Caco-2 (cell line): ENCODE measurements around the gene PPARG. TPM values are rescaled to one million over a fixed set of nuclear protein-coding genes. Genes with fewer than 3 reads are reported as not detected.

Experiments
- BruUV-seq: library from RNA; stranded (reverse); fragments of 400-500 nt; replicated peaks from 2 replicates; lab custom pipeline; 2021; lab: Mats Ljungman, UMichigan
- CTCF ChIA-PET: fragments of 300-600 bp; sonication (Branson Sonifier 250); formaldehyde crosslinking; loops from one replicate; lab custom pipeline; 2022; ENCODE audit warnings: antibody characterized with exemption; lab: Charles Lee
- POLR2A ChIA-PET: fragments of 300-600 bp; sonication (Branson Sonifier 250); formaldehyde crosslinking; loops from one replicate; lab custom pipeline; 2022; ENCODE audit warnings: antibody characterized with exemption; lab: Charles Lee
- DNase-seq, 2 experiments: peaks; one replicate each; pipeline versions ENCODE4 v3.0.0 to v3.0.0-alpha.2; 2020 to 2022
- H3K27me3 ChIP-seq: replicated peaks from 2 replicates; pipeline ENCODE4 v1.6.0; 2011; ENCODE audit warnings: low read length; ENCODE audit not compliant: control insufficient read depth, insufficient read depth
- H3K36me3 ChIP-seq: 2 replicates; pipeline ENCODE4 v1.5.1; 2011; ENCODE audit warnings: low read length; ENCODE audit not compliant: control insufficient read depth, insufficient read depth
- H3K4me1 ChIP-seq: fragments of 250-450 bp; sonication (Bioruptor Pico); 2 replicates; pipeline ENCODE4 v1.5.1; 2020; ENCODE audit warnings: mild to moderate bottlenecking
- H3K4me3 ChIP-seq: 2 replicates; pipeline ENCODE4 v1.5.1; 2011; ENCODE audit warnings: low read depth, mild to moderate bottlenecking, control low read depth, low read length
- H3K9me3 ChIP-seq: fragments of 250-450 bp; sonication (Bioruptor Pico); 2 replicates; pipeline ENCODE4 v1.5.1; 2020; ENCODE audit warnings: mild to moderate bottlenecking, moderate library complexity
- H3K27ac Mint-ChIP-seq: one replicate; pipeline ENCODE4 v1.8.0; 2022; ENCODE audit warnings: mixed read lengths; ENCODE audit not compliant: unreplicated experiment
- H3K27me3 Mint-ChIP-seq: one replicate; pipeline ENCODE4 v1.8.0; 2022; ENCODE audit warnings: mixed read lengths; ENCODE audit not compliant: insufficient read depth, unreplicated experiment
- H3K36me3 Mint-ChIP-seq: one replicate; pipeline ENCODE4 v1.8.0; 2022; ENCODE audit warnings: mild to moderate bottlenecking, mixed read lengths; ENCODE audit not compliant: insufficient read depth, unreplicated experiment
- H3K4me1 Mint-ChIP-seq: one replicate; pipeline ENCODE4 v1.8.0; 2022; ENCODE audit warnings: low read depth, mixed read lengths; ENCODE audit not compliant: unreplicated experiment
- H3K4me3 Mint-ChIP-seq: one replicate; pipeline ENCODE4 v1.8.0; 2022; ENCODE audit warnings: mild to moderate bottlenecking, moderate library complexity, mixed read lengths; ENCODE audit not compliant: unreplicated experiment
- H3K9me3 Mint-ChIP-seq: one replicate; pipeline ENCODE4 v1.8.0; 2022; ENCODE audit warnings: mixed read lengths; ENCODE audit not compliant: unreplicated experiment
- CTCF ChIP-seq, 2 experiments: fragments of 200-600 bp in 1 of 2; IDR thresholded peaks; 1 replicate in 1 of 2; 2 replicates in 1 of 2; pipeline versions ENCODE4 v1.5.1 to v1.8.0; 2011 to 2022; ENCODE audit warnings: antibody characterized with exemption in 1 of 2, control low read depth in 1 of 2, inconsistent platforms in 1 of 2, low read depth in 1 of 2, low read length in 1 of 2, mild to moderate bottlenecking in 1 of 2, moderate library complexity in 1 of 2; ENCODE audit not compliant: insufficient read depth in 1 of 2, severe bottlenecking in 1 of 2, unreplicated experiment in 1 of 2
- intact Hi-C: fragments of 100-400 bp; cut with micrococcal nuclease; formaldehyde crosslinking; loops from one replicate; pipeline ENCODE4 v1.10.0; 2022; ENCODE audit not compliant: unreplicated experiment
- total RNA-seq: library from RNA; stranded (reverse); gene quantifications from 2 replicates; pipeline ENCODE4 v1.2.3, GENCODE V29; 2022

The PPARG gene
- total RNA-seq, 1 experiment from 2014 or later = 15.6 TPM

GRCh38 chr3:12323237-12323636, 34.4 kb downstream of the PPARG start:
- TF ChIP-seq CTCF (IDR thresholded peaks at IDR 0.05; ENCODE audit: insufficient read depth in 1 of 2, low read depth in 1 of 2, low read length in 1 of 2, severe bottlenecking in 1 of 2, unreplicated experiment in 1 of 2) = no peak
- Mint-ChIP-seq H3K27ac (no peak overlapping the region), H3K4me3 (no peak overlapping the region), H3K27me3 (peaks cover 3% of the 10 kb centered on the region), H3K9me3 (no peaks in the 10 kb centered on the region), H3K36me3 (no peaks in the 10 kb centered on the region), H3K4me1 (peaks cover 6% of the 10 kb centered on the region)
- no peak for DNase-seq
- H3K27me3 ChIP-seq = no peaks in the 10 kb centered on the region
- H3K4me3 ChIP-seq = no peak overlapping the region
- no TSS peak for BruUV-seq
- POLR2A ChIA-PET = no interaction called here
- CTCF ChIA-PET = no interaction called here
- intact Hi-C loops = no loop called here
- no peaks in the 10 kb centered on the region for H3K4me1 ChIP-seq
- no peaks in the 10 kb centered on the region for H3K9me3 ChIP-seq
- no peaks in the 10 kb centered on the region for H3K36me3 ChIP-seq

- BruUV-seq = no TSS peak
- CTCF ChIA-PET = no interaction called here
- no peak overlapping the region for H3K4me3 ChIP-seq
- DNase-seq = no peak
- H3K36me3 ChIP-seq = no peaks in the 10 kb centered on the region
- Mint-ChIP-seq H3K4me1 (peaks cover 6% of the 10 kb centered on the region), H3K9me3 (no peaks in the 10 kb centered on the region), H3K27ac (no peak overlapping the region), H3K27me3 (peaks cover 3% of the 10 kb centered on the region), H3K36me3 (no peaks in the 10 kb centered on the region), H3K4me3 (no peak overlapping the region)
- TF ChIP-seq CTCF (IDR thresholded peaks at IDR 0.05; ENCODE audit: insufficient read depth in 1 of 2, low read depth in 1 of 2, low read length in 1 of 2, severe bottlenecking in 1 of 2, unreplicated experiment in 1 of 2) = no peak
- H3K27me3 ChIP-seq = no peaks in the 10 kb centered on the region
- no peaks in the 10 kb centered on the region for H3K9me3 ChIP-seq
- intact Hi-C loops = no loop called here
- no peaks in the 10 kb centered on the region for H3K4me1 ChIP-seq
- POLR2A ChIA-PET = no interaction called here
Measured at GRCh38 chr3:12325586-12326515, 37.0 kb downstream of the PPARG start.

GRCh38 chr3:12327021-12327420, 38.2 kb downstream of the PPARG start:
- Mint-ChIP-seq H3K27me3 (peaks cover 3% of the 10 kb centered on the region), H3K27ac (no peak overlapping the region), H3K4me3 (no peak overlapping the region), H3K4me1 (peaks cover 6% of the 10 kb centered on the region), H3K36me3 (no peaks in the 10 kb centered on the region), H3K9me3 (no peaks in the 10 kb centered on the region)
- intact Hi-C loops = no loop called here
- ChIA-PET POLR2A (no interaction called here), CTCF (no interaction called here)
- TF ChIP-seq CTCF (IDR thresholded peaks at IDR 0.05; ENCODE audit: insufficient read depth in 1 of 2, low read depth in 1 of 2, low read length in 1 of 2, severe bottlenecking in 1 of 2, unreplicated experiment in 1 of 2) = no peak
- Histone ChIP-seq H3K9me3 (no peaks in the 10 kb centered on the region), H3K4me1 (no peaks in the 10 kb centered on the region), H3K27me3 (no peaks in the 10 kb centered on the region), H3K4me3 (no peak overlapping the region), H3K36me3 (no peaks in the 10 kb centered on the region)
- BruUV-seq = no TSS peak
- no peak for DNase-seq
